Measurements from ENCODE around the gene PLXNA4.

DNA sequence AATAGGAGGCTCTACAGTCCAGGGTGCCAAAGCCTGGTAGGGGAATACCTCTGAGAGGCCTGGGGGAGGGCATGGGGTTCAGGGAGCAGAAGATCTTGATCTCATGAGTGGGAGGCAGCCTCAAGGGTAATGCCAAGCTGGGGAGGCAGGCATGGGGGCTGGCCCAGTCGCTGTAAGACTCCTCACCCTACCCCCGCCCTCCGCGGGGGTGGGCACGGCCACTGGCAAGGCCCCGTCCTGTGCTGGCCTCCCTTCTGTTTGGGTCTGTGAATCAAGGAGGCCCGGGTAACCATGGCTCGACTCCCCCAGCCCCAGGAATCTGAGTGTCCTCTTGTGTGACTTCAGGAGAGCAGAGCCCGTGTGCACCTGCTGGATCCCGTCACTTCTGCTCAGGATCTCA lies 473.9 kb downstream of the PLXNA4 start:
- TF ChIP-seq, protein P1, sequence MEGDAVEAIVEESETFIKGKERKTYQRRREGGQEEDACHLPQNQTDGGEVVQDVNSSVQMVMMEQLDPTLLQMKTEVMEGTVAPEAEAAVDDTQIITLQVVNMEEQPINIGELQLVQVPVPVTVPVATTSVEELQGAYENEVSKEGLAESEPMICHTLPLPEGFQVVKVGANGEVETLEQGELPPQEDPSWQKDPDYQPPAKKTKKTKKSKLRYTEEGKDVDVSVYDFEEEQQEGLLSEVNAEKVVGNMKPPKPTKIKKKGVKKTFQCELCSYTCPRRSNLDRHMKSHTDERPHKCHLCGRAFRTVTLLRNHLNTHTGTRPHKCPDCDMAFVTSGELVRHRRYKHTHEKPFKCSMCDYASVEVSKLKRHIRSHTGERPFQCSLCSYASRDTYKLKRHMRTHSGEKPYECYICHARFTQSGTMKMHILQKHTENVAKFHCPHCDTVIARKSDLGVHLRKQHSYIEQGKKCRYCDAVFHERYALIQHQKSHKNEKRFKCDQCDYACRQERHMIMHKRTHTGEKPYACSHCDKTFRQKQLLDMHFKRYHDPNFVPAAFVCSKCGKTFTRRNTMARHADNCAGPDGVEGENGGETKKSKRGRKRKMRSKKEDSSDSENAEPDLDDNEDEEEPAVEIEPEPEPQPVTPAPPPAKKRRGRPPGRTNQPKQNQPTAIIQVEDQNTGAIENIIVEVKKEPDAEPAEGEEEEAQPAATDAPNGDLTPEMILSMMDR (IDR thresholded peaks at IDR 0.05), result no peak
- TF ChIP-seq POLR2AphosphoS5 (IDR thresholded peaks at IDR 0.05), result no peak
- no peak for TF ChIP-seq POLR2A (IDR thresholded peaks at IDR 0.05)

Data from prostate gland (tissue), 2 donors.